GM10266 (cell line): ENCODE results near the gene UBAC2.
"Not testable (repeated sequence)": the region's sequence is repeated elsewhere in the genome, so short reads cannot be mapped to it uniquely, and the experiment has no call there.

Experiments
- DNase-seq: peaks from one replicate; pipeline ENCODE4 v3.0.0; 2012; ENCODE audit errors: extremely low spot score
- CTCF ChIP-seq: IDR thresholded peaks from 2 replicates; pipeline ENCODE4 v1.5.1; 2012; ENCODE audit warnings: mild to moderate bottlenecking, low read depth; ENCODE audit not compliant: control insufficient read depth, insufficient read depth; ENCODE audit errors: missing control alignments

The UBAC2 gene

GRCh38 chr13:99407906-99408702, 207.4 kb downstream of the UBAC2 start:
- no peak for TF ChIP-seq CTCF

GRCh38 chr13:99408703-99409000, 208.0 kb downstream of the UBAC2 start:
- TF ChIP-seq CTCF: no peak
- no peak for DNase-seq

More at GRCh38 chr13:99407906-99408702, 207.4 kb downstream of the UBAC2 start:
- no peak for DNase-seq

- not testable (repeated sequence) for DNase-seq
Measured at GRCh38 chr13:99409461-99410083, 208.9 kb downstream of the UBAC2 start.

GRCh38 chr13:99410646-99411475, 210.2 kb downstream of the UBAC2 start:
- DNase-seq: peak; percentile 40

GRCh38 chr13:99412856-99413255, 212.2 kb downstream of the UBAC2 start:
- TF ChIP-seq CTCF: no peak

GRCh38 chr13:99414048-99414995, 213.7 kb downstream of the UBAC2 start:
- no peak for DNase-seq

More at GRCh38 chr13:99412856-99413255, 212.2 kb downstream of the UBAC2 start:
- DNase-seq: no peak

More at GRCh38 chr13:99414048-99414995, 213.7 kb downstream of the UBAC2 start:
- TF ChIP-seq CTCF: no peak
